Tibial nerve (tissue), 4 donors: Measurements from ENCODE around the gene SENP6. TPM values are rescaled to one million over a fixed set of nuclear protein-coding genes. Genes with fewer than 3 reads are reported as not detected.

Experiments used
- DNase-seq, 2 donors: peaks; one replicate each; pipeline ENCODE4 v3.0.0-alpha.2; 2019; ENCODE audit warnings: low spot score in 2 of 2
- H3K27ac ChIP-seq, 4 donors: fragments of 200-600 bp; sonication (generic) in 3 of 4; one replicate each; pipeline ENCODE4 v1.5.1; 2017 to 2019; ENCODE audit warnings: mild to moderate bottlenecking in 1 of 4
- H3K27me3 ChIP-seq, 2 donors: fragments of 200-600 bp; sonication (generic) in 1 of 2; one replicate each; pipeline versions ENCODE4 v1.5.1 to v1.6.0; 2017 to 2019
- H3K36me3 ChIP-seq, 3 donors: fragments of 200-600 bp; sonication (generic); one replicate each; pipeline ENCODE4 v1.5.1; 2018 to 2019
- H3K4me1 ChIP-seq, 4 donors: fragments of 200-600 bp; sonication (generic) in 3 of 4; one replicate each; pipeline ENCODE4 v1.5.1; 2017 to 2019
- H3K4me3 ChIP-seq, 4 donors: fragments of 200-600 bp; sonication (generic) in 3 of 4; one replicate each; pipeline ENCODE4 v1.5.1; 2017 to 2019; ENCODE audit warnings: mild to moderate bottlenecking in 1 of 4, moderate library complexity in 1 of 4
- H3K9me3 ChIP-seq, 4 donors: fragments of 200-600 bp; sonication (generic) in 3 of 4; one replicate each; pipeline ENCODE4 v1.5.1; 2017 to 2019
- EP300 ChIP-seq, 2 donors: sonication (generic); formaldehyde crosslinking; IDR thresholded peaks; one replicate each; pipeline ENCODE4 v1.6.1; 2017; ENCODE audit warnings: antibody characterized with exemption in 2 of 2, mild to moderate bottlenecking in 1 of 2
- POLR2A ChIP-seq, 2 donors: fragments of 450-650 bp; IDR thresholded peaks; one replicate each; pipeline ENCODE4 v1.6.1; 2017; ENCODE audit warnings: antibody characterized with exemption in 2 of 2, mild to moderate bottlenecking in 2 of 2, moderate library complexity in 2 of 2
- WGBS, 2 donors: methylation state at CpG; one replicate each; pipeline ENCODE4 v1.1.5; 2018; 5-methylcytosine and 5-hydroxymethylcytosine counted together
- total RNA-seq, 4 donors: library from RNA; depleted of rRNA; stranded (reverse); fragments of >200 nt; gene quantifications; one replicate each; pipeline ENCODE4 v1.1.0, GENCODE V29; 2016
- TF ChIP-seq, protein P1 (sequence below), 5 experiments: fragments of 200-600 bp in 3 of 5; fragments of 450-650 bp in 2 of 5; sonication (generic) in 3 of 5; IDR thresholded peaks; one replicate each; pipeline ENCODE4 v1.5.1; 2016 to 2019; ENCODE audit warnings: antibody characterized with exemption in 5 of 5, mild to moderate bottlenecking in 3 of 5, moderate library complexity in 2 of 5

The SENP6 gene, protein sequence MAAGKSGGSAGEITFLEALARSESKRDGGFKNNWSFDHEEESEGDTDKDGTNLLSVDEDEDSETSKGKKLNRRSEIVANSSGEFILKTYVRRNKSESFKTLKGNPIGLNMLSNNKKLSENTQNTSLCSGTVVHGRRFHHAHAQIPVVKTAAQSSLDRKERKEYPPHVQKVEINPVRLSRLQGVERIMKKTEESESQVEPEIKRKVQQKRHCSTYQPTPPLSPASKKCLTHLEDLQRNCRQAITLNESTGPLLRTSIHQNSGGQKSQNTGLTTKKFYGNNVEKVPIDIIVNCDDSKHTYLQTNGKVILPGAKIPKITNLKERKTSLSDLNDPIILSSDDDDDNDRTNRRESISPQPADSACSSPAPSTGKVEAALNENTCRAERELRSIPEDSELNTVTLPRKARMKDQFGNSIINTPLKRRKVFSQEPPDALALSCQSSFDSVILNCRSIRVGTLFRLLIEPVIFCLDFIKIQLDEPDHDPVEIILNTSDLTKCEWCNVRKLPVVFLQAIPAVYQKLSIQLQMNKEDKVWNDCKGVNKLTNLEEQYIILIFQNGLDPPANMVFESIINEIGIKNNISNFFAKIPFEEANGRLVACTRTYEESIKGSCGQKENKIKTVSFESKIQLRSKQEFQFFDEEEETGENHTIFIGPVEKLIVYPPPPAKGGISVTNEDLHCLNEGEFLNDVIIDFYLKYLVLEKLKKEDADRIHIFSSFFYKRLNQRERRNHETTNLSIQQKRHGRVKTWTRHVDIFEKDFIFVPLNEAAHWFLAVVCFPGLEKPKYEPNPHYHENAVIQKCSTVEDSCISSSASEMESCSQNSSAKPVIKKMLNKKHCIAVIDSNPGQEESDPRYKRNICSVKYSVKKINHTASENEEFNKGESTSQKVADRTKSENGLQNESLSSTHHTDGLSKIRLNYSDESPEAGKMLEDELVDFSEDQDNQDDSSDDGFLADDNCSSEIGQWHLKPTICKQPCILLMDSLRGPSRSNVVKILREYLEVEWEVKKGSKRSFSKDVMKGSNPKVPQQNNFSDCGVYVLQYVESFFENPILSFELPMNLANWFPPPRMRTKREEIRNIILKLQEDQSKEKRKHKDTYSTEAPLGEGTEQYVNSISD
- 100 to 1,000 TPM; 107 to 171 (median 142) TPM for total RNA-seq

DNA sequence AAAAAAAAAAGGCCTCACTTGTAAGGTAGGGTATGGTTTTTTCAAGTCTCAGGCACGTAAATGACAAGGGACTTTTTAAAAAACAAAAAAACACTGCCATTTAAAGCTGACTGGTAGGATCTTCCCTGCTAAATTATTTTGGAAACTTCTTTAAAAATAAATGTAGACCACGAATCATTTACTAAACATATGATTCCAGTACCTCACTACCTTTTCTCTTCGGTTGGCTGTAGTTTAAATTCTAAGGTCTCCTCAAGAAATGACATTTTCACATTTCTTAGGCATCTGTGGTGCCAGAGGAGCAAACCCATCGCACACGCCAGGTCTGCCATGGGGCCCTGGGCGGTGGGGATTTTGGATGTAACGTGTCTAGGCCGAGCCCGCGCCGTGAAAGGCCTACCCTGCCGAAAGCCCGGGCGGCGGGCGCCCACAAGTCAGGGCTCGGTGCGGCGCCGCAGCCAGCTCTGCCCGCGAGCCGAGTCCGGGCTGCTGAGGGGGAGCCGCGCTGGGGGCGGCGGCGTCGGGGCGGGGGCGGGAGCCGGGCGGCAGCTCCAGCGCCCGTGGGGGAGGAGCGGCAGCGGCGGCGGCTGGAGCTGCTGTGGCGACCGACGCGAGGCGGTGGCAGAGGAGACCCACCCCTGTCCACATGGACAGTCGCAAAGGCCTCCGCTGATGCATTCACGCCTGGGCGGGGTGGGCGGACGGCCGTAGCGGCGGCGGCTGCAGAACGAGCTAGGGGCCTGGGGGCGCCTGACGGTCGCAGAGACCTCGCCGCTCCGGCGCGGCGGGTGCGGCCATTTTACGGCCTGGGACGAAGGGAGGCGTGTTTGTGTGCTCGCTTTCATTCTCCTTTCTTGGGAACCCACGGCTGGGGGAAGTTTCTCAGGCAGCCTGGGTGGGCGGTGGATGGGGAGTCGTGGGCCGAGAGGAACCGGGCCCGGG is at the start of gene SENP6:
Gene SENP6 (plus strand): TSS at position 577 of the 942 bp plus-strand sequence. CDS start 645 bp downstream, outside the sequence.
- no peaks in the 10 kb centered on the region for H3K27me3 ChIP-seq
- WGBS, 2 donors: 0 to 1% methylated on average over 13 to 15 of the region's 76 CpGs
- H3K36me3 ChIP-seq: no peaks in the 10 kb centered on the region
- no peaks in the 10 kb centered on the region for H3K9me3 ChIP-seq
- TF ChIP-seq, protein P1, sequence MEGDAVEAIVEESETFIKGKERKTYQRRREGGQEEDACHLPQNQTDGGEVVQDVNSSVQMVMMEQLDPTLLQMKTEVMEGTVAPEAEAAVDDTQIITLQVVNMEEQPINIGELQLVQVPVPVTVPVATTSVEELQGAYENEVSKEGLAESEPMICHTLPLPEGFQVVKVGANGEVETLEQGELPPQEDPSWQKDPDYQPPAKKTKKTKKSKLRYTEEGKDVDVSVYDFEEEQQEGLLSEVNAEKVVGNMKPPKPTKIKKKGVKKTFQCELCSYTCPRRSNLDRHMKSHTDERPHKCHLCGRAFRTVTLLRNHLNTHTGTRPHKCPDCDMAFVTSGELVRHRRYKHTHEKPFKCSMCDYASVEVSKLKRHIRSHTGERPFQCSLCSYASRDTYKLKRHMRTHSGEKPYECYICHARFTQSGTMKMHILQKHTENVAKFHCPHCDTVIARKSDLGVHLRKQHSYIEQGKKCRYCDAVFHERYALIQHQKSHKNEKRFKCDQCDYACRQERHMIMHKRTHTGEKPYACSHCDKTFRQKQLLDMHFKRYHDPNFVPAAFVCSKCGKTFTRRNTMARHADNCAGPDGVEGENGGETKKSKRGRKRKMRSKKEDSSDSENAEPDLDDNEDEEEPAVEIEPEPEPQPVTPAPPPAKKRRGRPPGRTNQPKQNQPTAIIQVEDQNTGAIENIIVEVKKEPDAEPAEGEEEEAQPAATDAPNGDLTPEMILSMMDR (IDR thresholded peaks at IDR 0.05): peak in 1 of 5 experiments; percentile 19
- TF ChIP-seq EP300 (IDR thresholded peaks at IDR 0.05) (peak in 1 of 2 donors; percentile 93), POLR2A (IDR thresholded peaks at IDR 0.05) (peak; percentile 65 to 83)
- peak within 1 kb of the TSS; percentile 71 to 85 (median 81) for H3K4me3 ChIP-seq
- DNase-seq: peak; percentile 54 to 63
- peak within 1 kb of the TSS; percentile 97 to 100 (median 98) for H3K27ac ChIP-seq
- H3K4me1 ChIP-seq: peaks cover 0 to 64% (median 20%) of the 10 kb centered on the region in 4 donors

DNA sequence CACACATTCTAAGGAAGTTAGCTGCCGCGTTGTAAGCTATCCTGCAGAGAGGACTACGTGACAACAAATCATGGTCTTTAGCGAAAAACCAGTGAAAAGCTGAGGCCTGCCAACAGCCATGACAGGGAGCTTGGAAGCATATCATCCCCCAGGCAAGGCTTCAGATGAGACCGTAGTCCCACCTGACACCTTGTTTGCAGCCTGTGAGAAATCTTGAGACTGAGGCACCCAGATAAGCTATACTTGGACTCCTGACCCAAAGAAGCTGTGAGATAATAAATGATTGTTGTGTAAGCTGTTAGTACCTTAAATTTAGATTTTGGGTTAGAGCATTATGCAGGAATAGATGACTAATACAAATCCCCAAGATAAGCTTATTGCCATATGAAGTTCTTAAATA is 45.4 kb upstream of the SENP6 start:
- no peak for DNase-seq
- Histone ChIP-seq H3K27me3 (no peaks in the 10 kb centered on the region), H3K9me3 (peaks cover 0 to 8% (median 0%) of the 10 kb centered on the region in 4 donors), H3K36me3 (no peaks in the 10 kb centered on the region), H3K27ac (no peak overlapping the region), H3K4me1 (no peaks in the 10 kb centered on the region), H3K4me3 (no peak overlapping the region)
- 48 to 60% methylated on average over 5 of the region's 5 CpGs for WGBS, 2 donors
- TF ChIP-seq EP300 (IDR thresholded peaks at IDR 0.05) (no peak), POLR2A (IDR thresholded peaks at IDR 0.05) (no peak)
- TF ChIP-seq, protein P1 (IDR thresholded peaks at IDR 0.05): no peak

DNA sequence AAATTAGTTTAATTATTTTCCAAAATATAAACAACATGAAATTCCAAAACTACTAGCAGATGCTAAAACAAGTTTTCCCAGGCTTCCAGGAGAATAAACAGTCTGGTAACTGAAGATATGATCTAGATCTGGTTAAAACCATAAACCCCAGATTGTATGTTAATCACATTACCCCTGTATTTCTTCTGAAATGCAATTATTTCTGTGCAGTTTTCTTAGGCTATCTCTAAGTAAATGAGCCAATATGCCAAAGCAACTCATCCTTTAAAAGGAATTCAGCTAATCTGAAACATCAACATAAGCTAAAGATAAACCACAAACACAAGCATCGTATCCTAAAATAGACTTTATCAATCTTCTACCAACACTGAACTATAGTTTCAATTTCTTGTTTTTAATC is 44.6 kb upstream of the SENP6 start:
- DNase-seq: no peak
- H3K9me3 ChIP-seq: peaks cover 0 to 8% (median 0%) of the 10 kb centered on the region in 4 donors
- no peak overlapping the region for H3K4me3 ChIP-seq
- 82 to 94% methylated on average over 1 of the region's 1 CpG for WGBS, 2 donors
- no peaks in the 10 kb centered on the region for H3K27me3 ChIP-seq
- H3K4me1 ChIP-seq: no peaks in the 10 kb centered on the region
- H3K27ac ChIP-seq: no peak overlapping the region
- H3K36me3 ChIP-seq: no peaks in the 10 kb centered on the region
- TF ChIP-seq, protein P1 (IDR thresholded peaks at IDR 0.05): no peak

DNA sequence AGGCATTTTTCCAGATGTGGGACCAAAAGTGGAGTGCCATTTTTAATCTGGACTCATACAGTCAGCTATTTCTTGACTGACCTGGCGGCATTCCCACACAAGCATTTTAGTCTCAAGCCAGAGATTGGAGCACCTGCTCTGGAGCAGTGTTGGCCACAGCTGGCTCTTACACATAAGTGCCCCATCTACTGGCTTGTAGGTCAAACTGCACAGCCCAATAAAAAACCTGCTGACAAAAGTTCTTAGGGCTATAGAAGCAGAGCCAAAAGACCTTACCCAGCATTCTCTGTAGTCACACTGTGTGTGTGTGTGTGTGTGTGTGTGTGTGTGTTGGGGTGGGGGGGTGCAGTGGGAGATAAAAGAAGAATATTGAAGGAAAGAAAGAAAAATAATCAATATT is 38.6 kb upstream of the SENP6 start:
- Histone ChIP-seq H3K27me3 (no peaks in the 10 kb centered on the region), H3K4me1 (no peaks in the 10 kb centered on the region), H3K4me3 (no peak overlapping the region), H3K36me3 (no peaks in the 10 kb centered on the region), H3K27ac (no peak overlapping the region), H3K9me3 (peaks cover 0 to 24% (median 0%) of the 10 kb centered on the region in 4 donors)
- no peak for DNase-seq
- no peak for TF ChIP-seq POLR2A (IDR thresholded peaks at IDR 0.05)
- 0 to 43% methylated on average over 1 of the region's 1 CpG for WGBS, 2 donors
